Kidney (tissue), 14 donors: ENCODE data around the gene HNRNPD. TPM values are rescaled to one million over a fixed set of nuclear protein-coding genes. Genes with fewer than 3 reads are reported as not detected.
A peak's percentile ranks its signal among the peaks of the same experiment; 100 is the strongest.
"Not testable (repeated sequence)": the region's sequence is repeated elsewhere in the genome, so short reads cannot be mapped to it uniquely, and the experiment has no call there.

Source experiments
- DNase-seq, 5 donors: peaks; one replicate each; pipeline ENCODE4 v3.0.0-alpha.2; 2013 to 2020
- FAIRE-seq: peaks from 2 replicates; lab custom pipeline; 2012; peaks lifted over from hg19 to GRCh38; lab: Jason Lieb, UNC
- H3K27ac ChIP-seq, 2 donors: one replicate each; pipeline ENCODE4 v1.7.0; 2013; ENCODE audit warnings: low read depth in 2 of 2, low read length in 2 of 2, inconsistent platforms in 1 of 2
- H3K27me3 ChIP-seq: one replicate; pipeline ENCODE4 v1.7.1; 2013; ENCODE audit warnings: low read length, inconsistent platforms; ENCODE audit not compliant: control insufficient read depth, insufficient read depth
- H3K36me3 ChIP-seq, 3 donors: one replicate each; pipeline versions ENCODE4 v1.7.0 to v1.7.1; 2013; ENCODE audit warnings: low read length in 3 of 3, control low read depth in 1 of 3, inconsistent platforms in 1 of 3; ENCODE audit not compliant: insufficient read depth in 3 of 3, control insufficient read depth in 2 of 3
- H3K4me1 ChIP-seq, 3 donors: one replicate each; pipeline versions ENCODE4 v1.7.0 to v1.7.1; 2013; ENCODE audit warnings: low read length in 3 of 3, inconsistent platforms in 1 of 3, low read depth in 1 of 3; ENCODE audit not compliant: control insufficient read depth in 2 of 3, insufficient read depth in 2 of 3
- H3K4me3 ChIP-seq, 3 donors: one replicate each; pipeline versions ENCODE4 v1.7.0 to v1.8.1; 2013; ENCODE audit warnings: low read length in 3 of 3, control low read depth in 1 of 3, inconsistent platforms in 1 of 3
- H3K9ac ChIP-seq, 3 donors: one replicate each; pipeline versions ENCODE4 v1.7.0 to v1.7.1; 2013; ENCODE audit warnings: low read length in 3 of 3, control low read depth in 1 of 3, inconsistent platforms in 1 of 3
- H3K9me3 ChIP-seq, 3 donors: one replicate each; pipeline versions ENCODE4 v1.7.0 to v1.7.1; 2013; ENCODE audit warnings: low read length in 3 of 3, control low read depth in 1 of 3, inconsistent platforms in 1 of 3; ENCODE audit not compliant: control insufficient read depth in 2 of 3, insufficient read depth in 1 of 3
- CTCF ChIP-seq: IDR thresholded peaks from 3 replicates; pipeline ENCODE4 v1.5.1; 2012; ENCODE audit warnings: mild to moderate bottlenecking, moderate library complexity, borderline replicate concordance; ENCODE audit not compliant: insufficient read depth; ENCODE audit errors: extremely low read depth
- intact Hi-C: fragments of 100-400 bp; cut with DNase I; formaldehyde crosslinking; loops from one replicate; pipeline ENCODE4 v1.11.1; 2022
- polyA plus RNA-seq: library from polyadenylated mRNA; stranded (reverse); fragments of 350-450 nt; fragmentation: Illumina TruSeq; extraction: RNeasy Lipid Tissue Mini Kit (QIAGEN cat#74804); gene quantifications from one replicate; pipeline ENCODE4 v1.2.3, GENCODE V29; 2014; ENCODE audit warnings: low read depth, low replicate concordance; ENCODE audit not compliant: insufficient read depth
- total RNA-seq: library from RNA; stranded (reverse); fragmentation: NEBNext Ultra II Directional; extraction: Animal tissue kit (Norgen Biotek cat#: 25700); gene quantifications from one replicate; pipeline ENCODE4 v1.2.1, GENCODE V29; 2021
- donor health status: control.
- donor health status: control.
- donor health status: control.
- donor health status: control.
- donor health status: control.
- donor health status: DM: yes; HTN: yes; CAD: no.
- donor health status: Normal renal cell carcinoma (clear cell type).

HNRNPD gene
- total and polyA plus RNA-seq, 2 donors from 2014 or later, result 120 to 177 TPM

GRCh38 chr4:82397527-82397926, 23.7 kb upstream of the HNRNPD start:
- DNase-seq (no peak), FAIRE-seq (no peak)
- H3K27ac ChIP-seq, result no peak overlapping the region
- H3K9me3 ChIP-seq, result no peaks in the 10 kb centered on the region
- intact Hi-C loops, result no loop called here
- H3K4me3 ChIP-seq, result no peak overlapping the region
- H3K36me3 ChIP-seq, result no peaks in the 10 kb centered on the region
- H3K9ac ChIP-seq, result no peak overlapping the region
- no peaks in the 10 kb centered on the region for H3K27me3 ChIP-seq
- TF ChIP-seq CTCF, result no peak
- H3K4me1 ChIP-seq, result no peaks in the 10 kb centered on the region

GRCh38 chr4:82394896-82395295, 21.1 kb upstream of the HNRNPD start:
- no peaks in the 10 kb centered on the region for H3K4me1 ChIP-seq
- no peaks in the 10 kb centered on the region for H3K9me3 ChIP-seq
- DNase-seq (no peak), FAIRE-seq (no peak)
- H3K27ac ChIP-seq, result no peak overlapping the region
- no peak for TF ChIP-seq CTCF
- H3K9ac ChIP-seq, result no peak overlapping the region
- H3K36me3 ChIP-seq, result no peaks in the 10 kb centered on the region
- H3K4me3 ChIP-seq, result no peak overlapping the region
- intact Hi-C loops, result no loop called here
- no peaks in the 10 kb centered on the region for H3K27me3 ChIP-seq

GRCh38 chr4:82390061-82390460, 16.3 kb upstream of the HNRNPD start:
- FAIRE-seq, H3K4me3 ChIP-seq, H3K4me1 ChIP-seq, H3K27ac ChIP-seq, H3K27me3 ChIP-seq, DNase-seq, intact Hi-C loops, H3K9ac ChIP-seq, H3K9me3 ChIP-seq, H3K36me3 ChIP-seq: not testable (repeated sequence)

GRCh38 chr4:82388405-82388804, 14.6 kb upstream of the HNRNPD start:
- intact Hi-C loops, result no loop called here
- H3K9me3 ChIP-seq, result no peaks in the 10 kb centered on the region
- H3K9ac ChIP-seq, result no peak overlapping the region
- no peak overlapping the region for H3K27ac ChIP-seq
- no peaks in the 10 kb centered on the region for H3K36me3 ChIP-seq
- H3K27me3 ChIP-seq, result no peaks in the 10 kb centered on the region
- FAIRE-seq (no peak), DNase-seq (no peak)
- H3K4me1 ChIP-seq, result no peaks in the 10 kb centered on the region
- H3K4me3 ChIP-seq, result no peak overlapping the region
- peak; percentile 7 for TF ChIP-seq CTCF

GRCh38 chr4:82386312-82386711, 12.5 kb upstream of the HNRNPD start:
- H3K27ac ChIP-seq, H3K9ac ChIP-seq, H3K27me3 ChIP-seq, H3K9me3 ChIP-seq, H3K4me1 ChIP-seq, FAIRE-seq, H3K36me3 ChIP-seq, H3K4me3 ChIP-seq, DNase-seq, intact Hi-C loops: not testable (repeated sequence)
